ENCODE results near the gene NXNL2. TPM values are rescaled to one million over a fixed set of nuclear protein-coding genes. Genes with fewer than 3 reads are reported as not detected.

Gene NXNL2
- total RNA-seq, 1 experiment from 2014 or later: 1.4 TPM

- peak overlapping the region; percentile 74 to 82 for H3K4me3 ChIP-seq (ENCODE audit: low read depth in 2 of 2, low read length in 2 of 2)
- no peaks in the 10 kb centered on the region for H3K36me3 ChIP-seq (ENCODE audit: control insufficient read depth, insufficient read depth, low read length)
- ChIA-PET POLR2A (interaction anchor here (1.1 kb wide), 1 partner anchor 16 kb away, joined by 3 read pairs; no protein-coding TSS in a partner anchor), CTCF (interaction anchor here (0.6 to 1.1 kb wide), 2 partner anchors 40 to 122 kb away, joined by 3 read pairs; no protein-coding TSS in a partner anchor)
- no peaks in the 10 kb centered on the region for H3K9me3 ChIP-seq (ENCODE audit: control insufficient read depth, insufficient read depth, low read depth, low read length)
- DNase-seq (ENCODE audit: low read depth, low spot score) (no peak), ATAC-seq (no peak)
- no peaks in the 10 kb centered on the region for H3K27me3 ChIP-seq (ENCODE audit: control insufficient read depth, insufficient read depth, low read length)
- H3K27ac ChIP-seq (ENCODE audit: low read length): peak overlapping the region; percentile 97
- intact Hi-C loops (cut with micrococcal nuclease; ENCODE audit: unreplicated experiment) (loop anchor here (5.0 kb wide), 1 partner anchor 335 kb away; no protein-coding TSS in a partner anchor), in situ Hi-C loops (cut with HindIII; ENCODE audit: low pct_unique_long_range_greater_than_20kb, low sequenced_read_pairs) (no loop called here)
- no TSS peak for BruUV-seq (replicated peaks)
- H3K4me1 ChIP-seq (ENCODE audit: control insufficient read depth, insufficient read depth, low read length): peaks cover 25% of the 10 kb centered on the region
- no peak; the same call in 1 of the 2 replicates for TF ChIP-seq CTCF (IDR thresholded peaks at IDR 0.05)
- no peak for TF ChIP-seq SIN3A (IDR thresholded peaks at IDR 0.05; ENCODE audit: borderline replicate concordance, insufficient read depth, low read depth, low read length)
- no peak for TF ChIP-seq POLR2AphosphoS5 (IDR thresholded peaks at IDR 0.05; ENCODE audit: low read depth, low read length)
- TF ChIP-seq REST (IDR thresholded peaks at IDR 0.05; ENCODE audit: insufficient read depth in 1 of 2, low read depth in 2 of 2, low read length in 1 of 2): no peak
- no peak for TF ChIP-seq TCF7L2 (IDR thresholded peaks at IDR 0.05; ENCODE audit: low read depth, low read length)
These were observed 2.9 kb upstream of the NXNL2 start for GRCh38 chr9:88531920-88532698.

GRCh38 chr9:88533951-88534455, 975 bp upstream of the NXNL2 start:
- peak; percentile 79 for ATAC-seq
- TF ChIP-seq TCF7L2 (IDR thresholded peaks at IDR 0.05; ENCODE audit: low read depth, low read length): no peak
- Histone ChIP-seq H3K4me1 (ENCODE audit: control insufficient read depth, insufficient read depth, low read length) (peaks cover 28% of the 10 kb centered on the region), H3K27ac (ENCODE audit: low read length) (peak overlapping the region; percentile 97), H3K4me3 (ENCODE audit: low read depth in 2 of 2, low read length in 2 of 2) (peak overlapping the region; percentile 74 to 82), H3K27me3 (ENCODE audit: control insufficient read depth, insufficient read depth, low read length) (no peaks in the 10 kb centered on the region), H3K9me3 (ENCODE audit: control insufficient read depth, insufficient read depth, low read depth, low read length) (no peaks in the 10 kb centered on the region), H3K36me3 (ENCODE audit: control insufficient read depth, insufficient read depth, low read length) (no peaks in the 10 kb centered on the region)
- in situ Hi-C loops (cut with HindIII; ENCODE audit: low pct_unique_long_range_greater_than_20kb, low sequenced_read_pairs) (no loop called here), intact Hi-C loops (cut with micrococcal nuclease; ENCODE audit: unreplicated experiment) (loop anchor here (5.0 kb wide), 1 partner anchor 337 kb away; no protein-coding TSS in a partner anchor)
- POLR2A ChIA-PET: interaction anchor here (0.7 kb wide), 2 partner anchors 42 to 128 kb away, joined by 4 to 18 read pairs; no protein-coding TSS in a partner anchor
- CTCF ChIA-PET: interaction anchor here (0.7 kb wide), 3 partner anchors 57 to 458 kb away, joined by 3 to 7 read pairs (median 3); no protein-coding TSS in a partner anchor
- no TSS peak for BruUV-seq (replicated peaks)
- no peak for DNase-seq (ENCODE audit: low read depth, low spot score)
